GM19099 (cell line): ENCODE results near the gene NDOR1.

ENCODE experiments used
- POLR2A ChIP-seq: IDR thresholded peaks from 3 replicates; pipeline ENCODE4 v1.6.1; 2011; ENCODE audit warnings: low read depth; ENCODE audit not compliant: insufficient read length; ENCODE audit errors: extremely low read depth

The NDOR1 gene

DNA sequence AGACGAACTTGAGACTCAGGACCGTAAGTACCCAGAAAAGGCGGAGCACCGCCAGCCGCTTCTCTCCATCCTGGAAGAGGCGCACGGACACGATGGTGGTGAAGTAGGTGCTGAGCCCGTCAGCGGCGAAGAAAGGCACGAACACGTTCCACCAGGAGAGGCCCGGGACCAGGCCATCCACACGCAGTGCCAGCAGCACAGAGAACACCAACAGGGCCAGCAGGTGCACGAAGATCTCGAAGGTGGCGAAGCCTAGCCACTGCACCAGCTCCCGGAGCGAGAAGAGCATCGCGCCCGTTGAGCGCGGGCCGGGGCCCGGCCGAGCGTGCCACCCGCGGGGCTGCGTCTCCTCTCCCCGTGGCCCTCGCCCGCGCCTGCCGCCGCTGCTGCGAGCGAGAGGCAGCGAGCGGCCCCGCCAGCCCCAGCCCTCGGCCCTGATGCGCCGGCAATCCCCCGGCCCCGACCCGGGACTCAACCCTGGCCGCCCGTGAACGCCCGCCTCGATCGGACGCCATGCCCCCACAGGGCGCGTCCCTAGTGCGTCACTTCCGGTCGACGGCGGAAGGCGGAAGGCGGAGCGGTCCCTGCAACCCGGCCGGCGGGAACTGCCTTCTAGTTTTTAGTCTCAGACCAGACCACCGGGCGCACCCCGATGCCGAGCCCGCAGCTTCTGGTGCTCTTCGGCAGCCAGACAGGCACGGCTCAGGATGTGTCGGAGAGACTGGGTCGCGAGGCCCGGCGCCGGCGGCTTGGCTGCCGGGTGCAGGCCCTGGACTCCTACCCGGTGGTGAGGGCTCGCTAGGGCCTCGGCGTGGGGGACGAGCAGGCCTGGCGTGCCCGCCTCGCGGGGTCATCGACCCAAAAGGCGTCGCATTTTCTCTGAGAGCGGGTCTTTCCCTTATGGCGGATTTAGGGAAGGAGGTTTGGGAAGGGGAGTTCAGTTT is at the start of gene NDOR1, which contains the start of gene TMEM203:
Gene NDOR1, plus strand, starts transcription at position 575 of the 944 bp plus-strand sequence. Its CDS starts 78 bp downstream, at position 653.
Gene TMEM203, minus strand, starts transcription at position 523 of the 944 bp plus-strand sequence. Its CDS starts 234 bp downstream, at position 289.
- peak; percentile 92 for TF ChIP-seq POLR2A

DNA sequence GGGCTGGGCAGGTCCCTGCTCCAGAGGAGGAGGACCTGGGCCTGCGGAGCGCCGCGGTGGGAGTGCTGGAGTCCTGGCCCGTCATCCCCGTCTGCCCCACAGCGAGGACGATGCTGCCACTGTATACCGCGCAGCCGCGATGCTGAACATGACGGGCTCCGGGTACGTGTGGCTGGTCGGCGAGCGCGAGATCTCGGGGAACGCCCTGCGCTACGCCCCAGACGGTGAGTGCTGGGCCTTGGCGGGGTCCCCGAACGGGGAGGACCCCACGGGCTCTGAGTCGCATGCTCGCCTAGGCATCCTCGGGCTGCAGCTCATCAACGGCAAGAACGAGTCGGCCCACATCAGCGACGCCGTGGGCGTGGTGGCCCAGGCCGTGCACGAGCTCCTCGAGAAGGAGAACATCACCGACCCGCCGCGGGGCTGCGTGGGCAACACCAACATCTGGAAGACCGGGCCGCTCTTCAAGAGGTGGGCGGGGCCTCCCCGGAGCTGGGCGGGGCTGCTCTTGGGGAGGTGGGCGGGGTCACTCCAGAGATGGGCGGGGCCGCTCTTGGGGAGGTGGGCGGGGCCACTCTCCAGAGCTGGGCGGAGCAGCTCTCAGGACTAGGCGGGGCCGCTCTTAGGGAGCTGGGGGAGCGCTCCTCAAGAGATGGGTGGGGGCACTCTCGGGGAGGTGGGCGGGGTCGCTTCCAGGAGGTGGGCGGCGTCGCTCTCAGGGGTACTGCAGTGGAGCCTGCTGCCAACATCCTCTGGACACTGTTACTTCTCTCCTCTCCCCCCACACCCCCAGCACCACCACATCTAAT is 48.7 kb upstream of the NDOR1 start:
- peak; percentile 49 for TF ChIP-seq POLR2A

DNA sequence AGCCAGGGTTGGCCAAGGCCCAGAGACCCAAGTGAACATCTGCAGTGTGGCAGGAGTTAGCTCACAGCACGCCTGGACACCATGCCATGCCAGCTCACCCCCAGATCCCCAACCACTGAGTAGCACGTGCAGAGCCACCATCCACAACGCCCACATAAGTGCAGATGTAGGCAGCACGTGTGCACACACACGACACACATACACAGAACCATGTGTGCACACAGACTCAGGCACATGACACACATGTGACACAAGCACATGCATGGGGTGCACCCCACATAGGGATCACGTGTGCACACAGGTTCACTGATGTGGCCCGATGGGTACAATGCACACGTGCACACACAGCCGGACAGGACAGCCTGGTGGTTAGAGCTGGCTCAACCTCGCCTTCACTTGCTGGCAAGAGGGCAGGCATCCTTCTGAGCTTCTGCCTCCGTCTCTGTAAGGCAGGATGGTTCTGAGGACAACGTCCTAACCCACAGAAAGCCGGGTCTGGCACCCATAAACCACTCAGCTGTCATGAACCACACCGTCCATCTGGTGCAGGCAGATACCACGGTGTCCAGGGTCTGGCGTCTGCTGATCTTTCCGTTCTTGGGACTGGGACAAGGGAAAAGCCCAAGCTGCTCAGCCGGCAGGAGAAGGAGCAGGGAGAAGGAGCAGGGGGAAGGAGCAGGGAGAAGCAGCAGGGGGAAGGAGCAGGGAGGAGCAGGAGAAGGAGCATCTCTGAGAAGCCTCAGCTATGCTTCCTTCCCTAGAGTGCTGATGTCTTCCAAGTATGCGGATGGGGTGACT is 47.7 kb upstream of the NDOR1 start:
- no peak for TF ChIP-seq POLR2A

DNA sequence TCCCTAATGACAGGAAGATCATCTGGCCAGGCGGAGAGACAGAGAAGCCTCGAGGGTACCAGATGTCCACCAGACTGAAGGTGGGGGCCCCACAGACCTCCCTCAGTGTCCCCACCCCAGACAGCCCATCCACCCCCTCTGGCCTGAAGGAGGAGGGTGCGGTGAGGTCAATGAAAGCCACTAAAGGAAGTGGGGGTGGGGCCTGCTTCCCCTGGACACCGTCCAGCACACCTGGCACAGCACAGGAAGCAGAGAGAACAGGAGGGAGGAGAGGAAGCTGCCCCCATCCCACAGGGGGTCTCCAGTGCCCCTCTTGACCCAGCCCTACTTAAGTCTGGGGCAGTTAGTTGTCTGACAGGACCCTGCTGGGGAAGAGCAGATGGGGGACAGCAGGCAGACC is 46.9 kb upstream of the NDOR1 start:
- TF ChIP-seq POLR2A: no peak

DNA sequence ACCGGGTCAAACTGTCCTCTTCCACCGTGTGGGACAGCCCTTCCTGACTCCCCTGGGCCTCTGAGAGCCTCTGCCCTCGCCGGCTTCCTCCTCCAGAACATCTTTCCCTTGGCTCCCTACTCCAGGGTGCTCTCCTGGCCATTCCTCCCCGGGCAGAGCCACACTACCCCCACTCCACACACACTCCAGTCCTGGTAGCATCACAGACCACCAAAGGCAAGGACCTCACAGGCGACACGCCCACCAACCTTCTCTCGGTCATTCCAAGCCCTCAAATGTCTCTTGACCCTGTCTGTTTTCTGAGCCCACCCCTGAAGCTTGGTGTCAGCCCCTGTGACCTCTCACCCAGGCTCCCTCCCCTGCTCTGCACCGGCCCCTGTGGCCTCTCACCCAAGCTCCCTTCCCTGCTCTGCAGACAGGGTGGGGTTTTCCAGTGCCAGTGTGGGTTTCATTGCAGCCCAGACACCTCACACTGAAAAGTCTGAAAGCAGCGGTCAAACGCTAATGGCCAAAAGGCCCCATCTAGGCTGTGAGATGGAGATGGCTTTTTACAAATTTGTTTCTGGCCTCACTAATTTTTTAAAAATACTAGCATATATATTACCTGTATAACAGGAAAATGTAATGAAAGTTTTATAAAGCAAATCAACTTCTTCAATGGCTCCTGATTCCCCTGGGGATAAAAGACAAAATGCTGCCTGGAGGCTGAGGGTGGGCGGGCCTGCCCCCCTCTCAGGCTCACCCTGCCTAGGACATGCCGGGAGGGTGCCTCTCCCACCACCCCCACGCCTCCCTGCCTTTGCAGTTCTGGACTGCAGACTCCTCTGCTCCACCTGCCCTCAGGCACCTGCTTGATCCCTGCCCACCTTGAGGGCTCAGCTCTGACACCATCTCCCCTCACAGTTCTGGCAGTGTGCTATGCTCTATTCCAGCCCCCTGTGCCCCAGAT is 46.1 kb upstream of the NDOR1 start:
- TF ChIP-seq POLR2A: no peak

DNA sequence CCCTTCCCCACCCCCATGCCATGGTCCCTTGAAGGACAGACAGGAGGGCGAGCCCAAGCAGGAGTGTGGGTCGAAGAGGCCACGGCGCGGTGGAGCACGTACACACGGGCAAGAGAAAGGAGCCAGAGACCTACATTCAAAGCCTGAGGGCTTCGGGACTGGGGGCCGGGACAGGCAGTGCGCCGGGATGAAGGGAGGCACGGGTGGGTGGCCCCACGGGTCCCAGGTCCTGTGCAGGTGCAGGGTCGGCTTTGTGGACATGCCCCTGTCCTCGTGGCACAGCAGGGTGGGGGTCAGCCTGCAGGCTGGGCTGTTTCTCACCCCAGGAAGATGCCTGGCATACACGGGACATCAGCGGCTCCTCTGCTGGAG is 45.5 kb upstream of the NDOR1 start:
- TF ChIP-seq POLR2A: no peak

DNA sequence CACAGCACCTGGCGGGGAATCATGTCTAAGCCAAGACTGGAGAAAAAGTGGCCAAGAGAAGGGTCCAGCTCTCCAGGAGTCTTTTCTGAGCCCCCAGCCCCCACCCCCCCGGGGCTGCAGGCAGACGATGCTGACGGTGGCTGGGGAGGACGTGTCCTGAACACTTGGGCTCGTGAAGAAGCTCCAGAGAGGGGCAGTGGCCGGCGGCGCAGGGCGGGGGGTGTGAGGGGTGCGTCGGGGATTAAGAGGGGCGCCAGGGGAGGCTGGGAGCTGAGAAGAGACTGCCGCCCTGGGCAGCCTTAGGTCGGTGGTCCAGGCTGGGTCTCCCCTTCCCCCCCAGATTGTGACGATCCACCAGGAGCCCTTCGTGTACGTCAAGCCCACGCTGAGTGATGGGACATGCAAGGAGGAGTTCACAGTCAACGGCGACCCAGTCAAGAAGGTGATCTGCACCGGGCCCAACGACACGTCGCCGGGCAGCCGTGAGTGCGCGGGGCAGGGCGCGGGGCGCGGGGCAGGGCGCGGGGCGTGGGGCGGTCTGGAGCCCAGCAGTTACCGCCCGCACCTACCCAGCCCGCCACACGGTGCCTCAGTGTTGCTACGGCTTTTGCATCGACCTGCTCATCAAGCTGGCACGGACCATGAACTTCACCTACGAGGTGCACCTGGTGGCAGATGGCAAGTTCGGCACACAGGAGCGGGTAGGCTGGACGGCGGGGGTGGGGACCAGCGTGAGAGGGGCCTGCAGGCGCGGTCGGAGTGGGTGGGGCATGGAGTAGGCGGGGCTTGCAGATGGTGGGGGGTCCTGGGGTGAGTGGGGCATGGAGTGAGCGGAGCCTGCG is 44.6 kb upstream of the NDOR1 start:
- TF ChIP-seq POLR2A: no peak

DNA sequence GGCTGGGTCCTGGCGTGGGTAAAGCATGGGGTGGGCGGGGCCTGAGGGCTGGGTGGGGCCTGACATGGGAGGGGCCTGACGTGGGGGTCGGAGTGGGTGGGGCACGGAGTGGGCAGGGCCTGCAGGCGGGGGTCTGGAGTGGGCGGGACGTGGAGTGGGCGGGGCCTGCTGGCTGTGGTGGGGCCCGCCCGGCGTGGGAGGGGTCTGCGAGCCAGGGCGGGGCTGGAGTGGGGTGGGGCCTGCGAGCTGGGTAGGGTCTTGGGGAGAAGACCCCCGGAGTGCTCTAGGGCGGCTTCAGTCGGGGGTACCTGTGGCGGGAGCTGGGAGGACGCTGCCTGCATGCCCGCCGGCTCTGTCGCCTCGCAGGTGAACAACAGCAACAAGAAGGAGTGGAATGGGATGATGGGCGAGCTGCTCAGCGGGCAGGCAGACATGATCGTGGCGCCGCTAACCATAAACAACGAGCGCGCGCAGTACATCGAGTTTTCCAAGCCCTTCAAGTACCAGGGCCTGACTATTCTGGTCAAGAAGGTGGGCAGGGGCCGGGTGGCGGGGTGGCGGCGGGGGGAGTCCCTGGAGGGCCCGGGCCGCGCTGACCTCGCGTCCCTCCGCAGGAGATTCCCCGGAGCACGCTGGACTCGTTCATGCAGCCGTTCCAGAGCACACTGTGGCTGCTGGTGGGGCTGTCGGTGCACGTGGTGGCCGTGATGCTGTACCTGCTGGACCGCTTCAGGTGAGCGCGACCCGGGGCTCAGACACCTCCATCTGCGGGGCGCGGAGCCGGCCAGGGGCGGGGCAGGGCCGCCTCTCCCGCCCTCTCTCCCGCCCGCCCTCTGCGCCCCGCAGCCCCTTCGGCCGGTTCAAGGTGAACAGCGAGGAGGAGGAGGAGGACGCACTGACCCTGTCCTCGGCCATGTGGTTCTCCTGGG is 43.7 kb upstream of the NDOR1 start:
- no peak for TF ChIP-seq POLR2A

DNA sequence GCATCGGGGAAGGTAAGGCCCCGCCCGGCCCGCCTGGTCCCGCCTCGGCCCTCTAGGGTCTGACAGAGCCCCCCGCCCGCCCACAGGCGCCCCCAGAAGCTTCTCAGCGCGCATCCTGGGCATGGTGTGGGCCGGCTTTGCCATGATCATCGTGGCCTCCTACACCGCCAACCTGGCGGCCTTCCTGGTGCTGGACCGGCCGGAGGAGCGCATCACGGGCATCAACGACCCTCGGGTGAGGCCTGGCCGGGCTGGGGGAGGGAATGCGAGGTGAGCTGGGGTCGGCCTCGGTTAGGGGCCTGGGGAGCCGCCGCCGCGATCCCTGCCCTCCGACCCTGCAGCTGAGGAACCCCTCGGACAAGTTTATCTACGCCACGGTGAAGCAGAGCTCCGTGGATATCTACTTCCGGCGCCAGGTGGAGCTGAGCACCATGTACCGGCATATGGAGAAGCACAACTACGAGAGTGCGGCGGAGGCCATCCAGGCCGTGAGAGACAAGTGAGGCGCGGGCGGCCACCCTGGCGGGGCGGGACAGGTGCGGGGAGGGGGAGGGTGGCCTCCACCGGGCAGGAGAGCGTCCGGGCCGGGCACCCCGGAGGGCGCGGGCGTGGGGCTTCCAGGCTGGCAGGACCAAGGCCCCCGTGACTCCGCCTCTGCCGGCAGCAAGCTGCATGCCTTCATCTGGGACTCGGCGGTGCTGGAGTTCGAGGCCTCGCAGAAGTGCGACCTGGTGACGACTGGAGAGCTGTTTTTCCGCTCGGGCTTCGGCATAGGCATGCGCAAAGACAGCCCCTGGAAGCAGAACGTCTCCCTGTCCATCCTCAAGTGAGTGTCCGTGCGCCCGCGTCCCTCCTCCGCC is 42.8 kb upstream of the NDOR1 start:
- no peak for TF ChIP-seq POLR2A

DNA sequence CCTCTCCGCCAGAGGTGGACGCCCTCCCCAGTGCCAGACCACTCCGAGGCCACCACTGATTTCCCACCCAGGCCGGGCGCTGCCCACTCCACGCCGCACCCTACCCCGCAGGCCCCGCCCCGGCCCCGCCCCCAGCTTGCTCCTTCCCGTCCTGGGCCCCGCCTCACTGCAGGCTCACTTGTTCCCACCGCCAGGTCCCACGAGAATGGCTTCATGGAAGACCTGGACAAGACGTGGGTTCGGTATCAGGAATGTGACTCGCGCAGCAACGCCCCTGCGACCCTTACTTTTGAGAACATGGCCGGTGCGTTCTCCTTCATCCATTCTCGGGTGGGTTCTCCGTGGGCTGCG is 42.2 kb upstream of the NDOR1 start:
- TF ChIP-seq POLR2A: no peak

DNA sequence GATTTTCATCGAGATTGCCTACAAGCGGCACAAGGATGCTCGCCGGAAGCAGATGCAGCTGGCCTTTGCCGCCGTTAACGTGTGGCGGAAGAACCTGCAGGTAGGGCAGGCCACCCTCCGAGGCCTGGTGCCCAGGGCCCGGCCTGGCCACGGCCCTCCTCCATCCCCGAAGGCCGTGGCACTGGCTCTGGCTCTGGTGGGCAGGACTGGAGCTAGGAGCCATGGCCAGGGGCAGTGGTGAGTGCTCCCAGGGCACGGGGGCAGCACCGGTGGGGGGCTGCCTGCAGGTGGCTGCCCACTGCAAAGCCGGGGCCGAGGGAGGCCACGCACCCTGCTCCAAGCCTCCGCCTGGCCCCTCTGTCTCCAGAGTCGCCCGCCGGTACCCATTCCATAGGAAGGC is 41.7 kb upstream of the NDOR1 start:
- TF ChIP-seq POLR2A: no peak
